A549 (cell line): ENCODE measurements around the gene GOLGA1. TPM values are rescaled to one million over a fixed set of nuclear protein-coding genes. Genes with fewer than 3 reads are reported as not detected.

Experiments
- ATAC-seq, 2 experiments: fragments of 200-7000 bp in 1 of 2; fragments of >200 bp in 1 of 2; cut with Nextera tagmentation in 1 of 2; cut with Tn5 transposase in 1 of 2; 3 replicates each; pipeline versions ENCODE4 v1.8.0 to v1.9.1; 2018 to 2020; ENCODE audit warnings: mild to moderate bottlenecking in 1 of 2, moderate library complexity in 1 of 2
- CTCF ChIA-PET: fragments of 300-600 bp; sonication (Branson Sonifier 250); formaldehyde crosslinking; extraction: SDS; loops from one replicate; lab custom pipeline; 2021; ENCODE audit warnings: antibody characterized with exemption, inconsistent platforms; lab: Yijun Ruan, JAX
- POLR2A ChIA-PET: fragments of 350-600 bp; formaldehyde crosslinking; extraction: SDS; loops from one replicate; lab custom pipeline; 2021; ENCODE audit warnings: antibody characterized with exemption, inconsistent platforms; lab: Yijun Ruan, JAX
- DNase-seq, 2 experiments: peaks; one replicate each; pipeline versions ENCODE4 v3.0.0 to v3.0.0-alpha.2; 2011 to 2016; ENCODE audit warnings: low read depth in 1 of 2, low spot score in 1 of 2
- FAIRE-seq: peaks from 2 replicates; lab custom pipeline; 2011; peaks lifted over from hg19 to GRCh38; lab: Jason Lieb, UNC
- H3K27ac ChIP-seq, 2 experiments: fragments of >200 bp; sonication (Bioruptor Twin); formaldehyde crosslinking; 3 replicates each; pipeline ENCODE4 v1.5.1; 2016 to 2017
- H3K4me1 ChIP-seq: fragments of >200 bp; sonication (Bioruptor Twin); formaldehyde crosslinking; 3 replicates; pipeline ENCODE4 v1.6.1; 2016
- H3K4me2 ChIP-seq: fragments of >200 bp; sonication (Bioruptor Twin); formaldehyde crosslinking; 3 replicates; pipeline ENCODE4 v1.6.1; 2016
- H3K4me3 ChIP-seq: fragments of >200 bp; sonication (Bioruptor Twin); formaldehyde crosslinking; 3 replicates; pipeline ENCODE4 v1.5.1; 2016
- H3K9me3 ChIP-seq: fragments of >200 bp; sonication (Bioruptor Twin); formaldehyde crosslinking; 3 replicates; pipeline ENCODE4 v1.6.1; 2016
- CBX2 ChIP-seq: fragments of 200-600 bp; sonication (generic); IDR thresholded peaks from 2 replicates; pipeline ENCODE4 v1.6.1; 2016; ENCODE audit warnings: low read depth, mild to moderate bottlenecking, borderline replicate concordance
- CHD2 ChIP-seq: fragments of 150-350 bp; IDR thresholded peaks from 2 replicates; pipeline ENCODE4 v1.6.1; 2014; ENCODE audit warnings: low read length; ENCODE audit not compliant: partially characterized antibody
- CHD4 ChIP-seq: fragments of 200-600 bp; sonication (generic); IDR thresholded peaks from 2 replicates; pipeline ENCODE4 v1.6.1; 2016; ENCODE audit warnings: antibody characterized with exemption, mild to moderate bottlenecking, borderline replicate concordance
- E2F6 ChIP-seq: IDR thresholded peaks from 2 replicates; pipeline ENCODE4 v1.6.1; 2012; ENCODE audit warnings: low read depth, borderline replicate concordance
- EHF ChIP-seq: fragments of 250-450 bp; sonication (Bioruptor Pico); IDR thresholded peaks from 2 replicates; pipeline ENCODE4 v1.5.0; 2020; ENCODE audit warnings: mild to moderate bottlenecking
- EP300 ChIP-seq, 2 experiments: fragments of >200 bp; sonication (Bioruptor Twin); formaldehyde crosslinking; IDR thresholded peaks; 2 replicates in 1 of 2; 3 replicates in 1 of 2; pipeline ENCODE4 v1.6.1; 2016 to 2017
- FOSB ChIP-seq: fragments of 250-450 bp; sonication (Bioruptor Pico); IDR thresholded peaks from 2 replicates; pipeline ENCODE4 v1.5.0; 2020; ENCODE audit warnings: mild to moderate bottlenecking, moderate library complexity
- FOXS1 ChIP-seq: fragments of 250-450 bp; sonication (Bioruptor Pico); IDR thresholded peaks from 2 replicates; pipeline ENCODE4 v1.5.0; 2020; ENCODE audit warnings: mild to moderate bottlenecking, moderate library complexity
- GATA3 ChIP-seq: IDR thresholded peaks from 2 replicates; pipeline ENCODE4 v1.6.1; 2012; ENCODE audit warnings: borderline replicate concordance
- HEYL ChIP-seq: fragments of 250-450 bp; sonication (Bioruptor Pico); IDR thresholded peaks from 2 replicates; pipeline ENCODE4 v1.8.0; 2021; ENCODE audit warnings: mild to moderate bottlenecking, moderate library complexity
- HOXB13 ChIP-seq: fragments of 250-450 bp; sonication (Bioruptor Pico); IDR thresholded peaks from 2 replicates; pipeline ENCODE4 v1.5.0; 2020; ENCODE audit warnings: low read depth, mild to moderate bottlenecking, moderate library complexity
- HOXB5 ChIP-seq: fragments of 250-450 bp; sonication (Bioruptor Pico); IDR thresholded peaks from 2 replicates; pipeline ENCODE4 v1.5.0; 2020; ENCODE audit warnings: mild to moderate bottlenecking, moderate library complexity
- NFE2L2 ChIP-seq: fragments of 150-350 bp; conservative IDR thresholded peaks from 2 replicates; pipeline ENCODE4 v1.6.1; 2014; ENCODE audit warnings: low read length
- NPAS2 ChIP-seq: fragments of 250-450 bp; sonication (Bioruptor Pico); IDR thresholded peaks from 2 replicates; pipeline ENCODE4 v1.8.0; 2022; ENCODE audit warnings: mild to moderate bottlenecking, moderate library complexity, borderline replicate concordance
- NR3C1 ChIP-seq: fragments of >200 bp; sonication (Bioruptor Twin); formaldehyde crosslinking; IDR thresholded peaks from 3 replicates; pipeline ENCODE4 v1.6.1; 2017
- PHF8 ChIP-seq: fragments of 200-600 bp; sonication (generic); IDR thresholded peaks from 2 replicates; pipeline ENCODE4 v1.6.1; 2016; ENCODE audit warnings: low read depth, mild to moderate bottlenecking, antibody characterized with exemption, moderate library complexity, borderline replicate concordance
- RAD21 ChIP-seq, 2 experiments: fragments of >200 bp in 1 of 2; sonication (Bioruptor Twin) in 1 of 2; formaldehyde crosslinking in 1 of 2; IDR thresholded peaks in 1 of 2; conservative IDR thresholded peaks in 1 of 2; 2 replicates in 1 of 2; 3 replicates in 1 of 2; pipeline ENCODE4 v1.6.1; 2012 to 2018; ENCODE audit warnings: inconsistent platforms in 1 of 2
- RNF2 ChIP-seq: fragments of 200-600 bp; sonication (generic); IDR thresholded peaks from 2 replicates; pipeline ENCODE4 v1.6.1; 2016; ENCODE audit warnings: low read depth, mild to moderate bottlenecking, antibody characterized with exemption, moderate library complexity, borderline replicate concordance
- TFCP2L1 ChIP-seq: fragments of 250-450 bp; sonication (Bioruptor Pico); IDR thresholded peaks from 2 replicates; pipeline ENCODE4 v1.5.0; 2021; ENCODE audit warnings: mild to moderate bottlenecking
- USF2 ChIP-seq: fragments of 450-650 bp; IDR thresholded peaks from 2 replicates; pipeline ENCODE4 v1.6.1; 2014; ENCODE audit warnings: antibody characterized with exemption
- ZC3H11A ChIP-seq: fragments of 450-650 bp; IDR thresholded peaks from 2 replicates; pipeline ENCODE4 v1.6.1; 2014; ENCODE audit warnings: antibody characterized with exemption, mild to moderate bottlenecking
- ZNF302 ChIP-seq: fragments of 250-450 bp; sonication (Bioruptor Pico); IDR thresholded peaks from 2 replicates; pipeline ENCODE4 v1.9.0; 2021; ENCODE audit warnings: inconsistent platforms, mild to moderate bottlenecking, moderate library complexity
- WGBS: methylation state at CpG from one replicate; pipeline ENCODE4 v1.1.6; 2017; ENCODE audit errors: missing lambda C conversion rate; 5-methylcytosine and 5-hydroxymethylcytosine counted together
- polyA plus RNA-seq, 4 experiments: library from polyadenylated mRNA; depleted of rRNA in 3 of 4; stranded (reverse); fragments of >200 nt; fragmentation: RNase III in 1 of 4; extraction: RNeasy Plus Mini Kit Qiagen cat#74134 plus additional on column Dnase treatment in 1 of 4; gene quantifications; 2 replicates in 3 of 4; 3 replicates in 1 of 4; pipeline ENCODE4 v1.2.3, GENCODE V29; 2011 to 2017
- TF ChIP-seq, protein P1 (sequence below): fragments of >200 bp; sonication (Bioruptor Twin); formaldehyde crosslinking; IDR thresholded peaks from 3 replicates; pipeline ENCODE4 v1.6.1; 2016
- TF ChIP-seq, protein P2 (sequence below): fragments of 250-450 bp; sonication (Bioruptor Pico); IDR thresholded peaks from 2 replicates; pipeline ENCODE4 v1.5.0; 2021; ENCODE audit warnings: mild to moderate bottlenecking, moderate library complexity, borderline replicate concordance

GOLGA1 gene
- polyA plus RNA-seq, 2 of the 4 experiments (the other 2 are of a cell fraction) = 10.0 to 19.4 TPM

GRCh38 chr9:124886461-124886860, 54.4 kb downstream of the GOLGA1 start:
- no peaks in the 10 kb centered on the region for H3K4me1 ChIP-seq
- TF ChIP-seq GATA3 = no peak
- TF ChIP-seq, all 56 proteins: peak for 0
- DNase-seq (no peak), ATAC-seq (no peak), FAIRE-seq (no peak)
- 84% methylated on average over 10 of the region's 10 CpGs for WGBS
- H3K4me2 ChIP-seq = no peak overlapping the region
- ChIA-PET CTCF (interaction anchor here (0.7 to 1.7 kb wide), 3 partner anchors 17 to 114 kb away, joined by 3 to 5 read pairs (median 3); no protein-coding TSS in a partner anchor), POLR2A (interaction anchor here (0.5 kb wide), 1 partner anchor 409 kb away, joined by 4 read pairs; no protein-coding TSS in a partner anchor)
- H3K4me3 ChIP-seq = no peak overlapping the region
- H3K27ac ChIP-seq = no peak overlapping the region
- H3K9me3 ChIP-seq = no peaks in the 10 kb centered on the region

GRCh38 chr9:124885551-124885950, 55.3 kb downstream of the GOLGA1 start:
- ChIA-PET CTCF (no interaction called here), POLR2A (no interaction called here)
- no peaks in the 10 kb centered on the region for H3K9me3 ChIP-seq
- no peak for TF ChIP-seq CBX2
- TF ChIP-seq NPAS2 = no peak
- TF ChIP-seq NFE2L2 = no peak
- TF ChIP-seq USF2 = no peak
- TF ChIP-seq E2F6 = no peak
- no peak for TF ChIP-seq FOXS1
- no peak for TF ChIP-seq RNF2
- H3K4me2 ChIP-seq = no peak overlapping the region
- H3K27ac ChIP-seq = no peak overlapping the region
- no peak overlapping the region for H3K4me3 ChIP-seq
- FAIRE-seq (no peak), DNase-seq (no peak), ATAC-seq (no peak)
- H3K4me1 ChIP-seq = no peaks in the 10 kb centered on the region
- WGBS = 77% methylated on average over 4 of the region's 4 CpGs

GRCh38 chr9:124884376-124884775, 56.5 kb downstream of the GOLGA1 start:
- ChIA-PET CTCF (interaction anchor here (1.2 kb wide), 1 partner anchor 13 kb away, joined by 3 read pairs; no protein-coding TSS in a partner anchor), POLR2A (no interaction called here)
- H3K4me3 ChIP-seq = no peak overlapping the region
- H3K4me2 ChIP-seq = no peak overlapping the region
- no peak for ATAC-seq
- no peak overlapping the region for H3K27ac ChIP-seq
- no peaks in the 10 kb centered on the region for H3K4me1 ChIP-seq
- no peak for DNase-seq
- H3K9me3 ChIP-seq = no peaks in the 10 kb centered on the region
- TF ChIP-seq HEYL (CRISPR knock-in tag) = no peak
- TF ChIP-seq RAD21 (conservative IDR thresholded peaks at IDR 0.05 in 1 of 2, IDR thresholded peaks at IDR 0.05 in 1 of 2) = no peak
- no peak for TF ChIP-seq ZNF302 (CRISPR knock-in tag)
- TF ChIP-seq, protein P1, sequence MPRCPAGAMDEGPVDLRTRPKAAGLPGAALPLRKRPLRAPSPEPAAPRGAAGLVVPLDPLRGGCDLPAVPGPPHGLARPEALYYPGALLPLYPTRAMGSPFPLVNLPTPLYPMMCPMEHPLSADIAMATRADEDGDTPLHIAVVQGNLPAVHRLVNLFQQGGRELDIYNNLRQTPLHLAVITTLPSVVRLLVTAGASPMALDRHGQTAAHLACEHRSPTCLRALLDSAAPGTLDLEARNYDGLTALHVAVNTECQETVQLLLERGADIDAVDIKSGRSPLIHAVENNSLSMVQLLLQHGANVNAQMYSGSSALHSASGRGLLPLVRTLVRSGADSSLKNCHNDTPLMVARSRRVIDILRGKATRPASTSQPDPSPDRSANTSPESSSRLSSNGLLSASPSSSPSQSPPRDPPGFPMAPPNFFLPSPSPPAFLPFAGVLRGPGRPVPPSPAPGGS = no peak
- no peak for FAIRE-seq
- 89% methylated on average over 4 of the region's 4 CpGs for WGBS

GRCh38 chr9:124882231-124882630, 58.7 kb downstream of the GOLGA1 start:
- ChIA-PET POLR2A (no interaction called here), CTCF (interaction anchor here (0.5 to 3.5 kb wide), 6 partner anchors 10 to 493 kb away, joined by 3 to 18 read pairs (median 4); partner anchors contain the start of gene SCAI)
- Histone ChIP-seq H3K4me3 (no peak overlapping the region), H3K4me2 (no peak overlapping the region), H3K9me3 (no peaks in the 10 kb centered on the region), H3K4me1 (no peaks in the 10 kb centered on the region), H3K27ac (no peak overlapping the region)
- 84% methylated on average over 13 of the region's 13 CpGs for WGBS
- ATAC-seq = peak in 1 of 2 experiments; percentile 20; a peak in 2 of 6 replicates
- FAIRE-seq = no peak
- DNase-seq = no peak
- no peak for TF ChIP-seq TFCP2L1 (CRISPR knock-in tag)
- TF ChIP-seq, protein P1 = no peak
- TF ChIP-seq, protein P2, sequence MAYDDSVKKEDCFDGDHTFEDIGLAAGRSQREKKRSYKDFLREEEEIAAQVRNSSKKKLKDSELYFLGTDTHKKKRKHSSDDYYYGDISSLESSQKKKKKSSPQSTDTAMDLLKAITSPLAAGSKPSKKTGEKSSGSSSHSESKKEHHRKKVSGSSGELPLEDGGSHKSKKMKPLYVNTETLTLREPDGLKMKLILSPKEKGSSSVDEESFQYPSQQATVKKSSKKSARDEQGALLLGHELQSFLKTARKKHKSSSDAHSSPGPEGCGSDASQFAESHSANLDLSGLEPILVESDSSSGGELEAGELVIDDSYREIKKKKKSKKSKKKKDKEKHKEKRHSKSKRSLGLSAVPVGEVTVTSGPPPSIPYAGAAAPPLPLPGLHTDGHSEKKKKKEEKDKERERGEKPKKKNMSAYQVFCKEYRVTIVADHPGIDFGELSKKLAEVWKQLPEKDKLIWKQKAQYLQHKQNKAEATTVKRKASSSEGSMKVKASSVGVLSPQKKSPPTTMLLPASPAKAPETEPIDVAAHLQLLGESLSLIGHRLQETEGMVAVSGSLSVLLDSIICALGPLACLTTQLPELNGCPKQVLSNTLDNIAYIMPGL (CRISPR knock-in tag) = no peak
- no peak for TF ChIP-seq EHF
- no peak for TF ChIP-seq HOXB5 (CRISPR knock-in tag)
- TF ChIP-seq USF2 = no peak
- TF ChIP-seq FOSB (CRISPR knock-in tag) = no peak
- no peak for TF ChIP-seq CHD4
- TF ChIP-seq CHD2 = no peak
- no peak for TF ChIP-seq HOXB13 (CRISPR knock-in tag)
- TF ChIP-seq ZC3H11A = no peak
- TF ChIP-seq EP300 (IDR thresholded peaks at IDR 0.05) = no peak
- TF ChIP-seq ZNF302 (CRISPR knock-in tag) = no peak
- TF ChIP-seq PHF8 = no peak
- TF ChIP-seq NR3C1 = no peak
